ENCODE data around the gene CAVIN3. TPM values are rescaled to one million over a fixed set of nuclear protein-coding genes. Genes with fewer than 3 reads are reported as not detected.

Gene CAVIN3
- polyA plus RNA-seq, 3 donors from 2014 or later: not detected

DNA sequence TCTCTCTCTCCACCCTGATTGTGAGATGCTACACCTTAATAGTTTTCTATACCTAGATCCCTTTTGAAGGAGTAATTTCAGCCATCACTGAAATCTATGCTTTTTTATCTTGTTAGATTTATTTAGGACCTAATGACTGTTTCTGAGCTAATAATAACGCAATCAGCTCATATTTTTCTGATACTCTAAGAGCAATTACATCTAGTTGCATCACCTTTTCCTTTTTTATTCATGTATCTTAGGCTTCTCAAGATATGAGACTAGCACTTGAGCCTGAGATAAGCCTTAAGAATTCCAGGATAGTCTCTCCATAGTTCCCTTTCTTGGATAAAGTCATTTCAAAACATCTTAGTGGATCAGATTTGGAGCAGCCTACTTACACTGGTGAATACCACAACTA lies 25.1 kb upstream of the CAVIN3 start:
- DNase-seq: no peak
- Mint-ChIP-seq H3K9me3 (no peaks in the 10 kb centered on the region), H3K4me1 (no peaks in the 10 kb centered on the region), H3K36me3 (no peaks in the 10 kb centered on the region), H3K27me3 (ENCODE audit: low read depth in 3 of 3) (no peaks in the 10 kb centered on the region), H3K4me3 (no peak overlapping the region), H3K27ac (no peak overlapping the region)

DNA sequence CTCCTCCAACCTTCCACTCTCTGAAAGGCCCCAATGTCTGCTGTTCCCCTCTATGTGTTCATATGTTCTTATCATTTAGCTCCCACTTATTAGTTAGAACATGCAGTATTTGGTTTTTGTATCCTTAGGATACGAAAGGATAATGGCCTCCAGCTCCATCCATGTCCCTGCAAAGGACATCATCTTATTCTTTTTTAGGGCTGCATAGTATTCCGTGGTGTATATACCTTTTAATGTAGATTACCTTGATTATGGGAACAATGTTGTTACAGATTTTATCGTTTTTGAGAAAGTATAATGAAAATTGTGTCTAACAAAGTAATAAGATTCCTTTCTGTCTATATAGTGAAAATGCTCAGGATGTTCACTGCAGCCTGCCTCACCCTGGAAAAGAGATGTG lies 16.0 kb upstream of the CAVIN3 start:
- Mint-ChIP-seq H3K36me3 (no peaks in the 10 kb centered on the region), H3K4me3 (no peak overlapping the region), H3K27me3 (ENCODE audit: low read depth in 3 of 3) (peaks cover 0 to 17% (median 0%) of the 10 kb centered on the region in 3 donors), H3K27ac (no peak overlapping the region), H3K9me3 (no peaks in the 10 kb centered on the region), H3K4me1 (no peaks in the 10 kb centered on the region)
- no peak for DNase-seq

DNA sequence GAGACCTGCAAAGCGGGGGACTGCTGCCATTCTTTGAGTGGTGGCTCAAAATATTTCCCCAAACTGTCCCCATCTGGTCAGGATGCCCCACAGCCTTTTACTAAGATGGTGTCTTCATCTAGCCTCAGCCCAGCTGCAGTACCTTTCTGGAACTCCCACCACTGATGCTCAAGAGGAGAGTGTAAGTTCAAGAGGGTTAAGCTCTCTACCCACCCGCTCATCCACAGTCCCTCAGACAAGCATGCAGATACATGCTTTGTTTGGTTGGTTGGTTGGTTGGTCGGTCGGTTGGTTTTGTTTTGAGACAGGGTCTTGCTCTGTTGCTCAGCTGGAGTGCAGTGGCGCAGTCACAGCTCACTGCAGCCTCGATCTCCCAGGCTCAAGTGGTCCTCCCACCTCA lies 14.5 kb upstream of the CAVIN3 start:
- Mint-ChIP-seq H3K4me3 (no peak overlapping the region), H3K27me3 (ENCODE audit: low read depth in 3 of 3) (peaks cover 0 to 17% (median 0%) of the 10 kb centered on the region in 3 donors), H3K36me3 (peaks cover 0 to under 1% (median 0%) of the 10 kb centered on the region in 3 donors)

GRCh38 chr11:6333095-6333494 lies 12.8 kb upstream of the CAVIN3 start:
- peaks cover 0 to 3% (median 0%) of the 10 kb centered on the region in 3 donors for H3K36me3 Mint-ChIP-seq
- no peak overlapping the region for H3K4me3 Mint-ChIP-seq
- peaks cover 0 to 17% (median 4%) of the 10 kb centered on the region in 3 donors for H3K27me3 Mint-ChIP-seq (ENCODE audit: low read depth in 3 of 3)
- no peaks in the 10 kb centered on the region for H3K4me1 Mint-ChIP-seq
- H3K27ac Mint-ChIP-seq: no peak overlapping the region
- no peaks in the 10 kb centered on the region for H3K9me3 Mint-ChIP-seq
- DNase-seq: no peak

More for the DNA sequence above, 14.5 kb upstream of the CAVIN3 start:
- Mint-ChIP-seq H3K27ac (no peak overlapping the region), H3K4me1 (no peaks in the 10 kb centered on the region), H3K9me3 (no peaks in the 10 kb centered on the region)
- no peak for DNase-seq

- Mint-ChIP-seq H3K4me1 (no peaks in the 10 kb centered on the region), H3K36me3 (peaks cover 0 to 3% (median 0%) of the 10 kb centered on the region in 3 donors), H3K9me3 (no peaks in the 10 kb centered on the region), H3K27me3 (ENCODE audit: low read depth in 3 of 3) (peaks cover 0 to 18% (median 5%) of the 10 kb centered on the region in 3 donors), H3K27ac (no peak overlapping the region), H3K4me3 (no peak overlapping the region)
- no peak for DNase-seq
Measured at GRCh38 chr11:6332066-6332465, 11.8 kb upstream of the CAVIN3 start.

DNA sequence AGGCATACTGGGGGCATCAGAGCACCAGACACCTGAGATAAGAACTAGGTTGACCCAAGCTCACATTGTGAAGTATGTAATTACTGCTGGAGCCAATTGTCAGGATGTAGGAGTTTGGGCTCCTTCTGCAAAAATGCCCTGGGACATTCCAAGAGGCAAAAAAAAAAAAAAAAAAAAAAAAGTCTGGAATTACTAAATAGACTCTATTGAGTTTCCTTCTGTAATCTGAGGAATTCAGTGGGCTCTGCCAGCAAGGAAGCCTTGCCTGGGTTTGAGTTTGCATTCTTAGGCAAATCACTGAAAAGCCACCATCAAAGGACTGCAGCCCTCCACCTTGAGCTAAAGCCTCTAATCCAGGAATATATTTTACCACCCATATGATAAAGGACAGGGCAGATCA lies 8.0 kb upstream of the CAVIN3 start:
- H3K36me3 Mint-ChIP-seq: peaks cover 0 to 3% (median 0%) of the 10 kb centered on the region in 3 donors
- H3K27ac Mint-ChIP-seq: no peak overlapping the region
- DNase-seq: no peak
- peaks cover 0 to 7% (median 6%) of the 10 kb centered on the region in 3 donors for H3K27me3 Mint-ChIP-seq (ENCODE audit: low read depth in 3 of 3)
- no peaks in the 10 kb centered on the region for H3K9me3 Mint-ChIP-seq
- H3K4me3 Mint-ChIP-seq: no peak overlapping the region
- no peaks in the 10 kb centered on the region for H3K4me1 Mint-ChIP-seq

DNA sequence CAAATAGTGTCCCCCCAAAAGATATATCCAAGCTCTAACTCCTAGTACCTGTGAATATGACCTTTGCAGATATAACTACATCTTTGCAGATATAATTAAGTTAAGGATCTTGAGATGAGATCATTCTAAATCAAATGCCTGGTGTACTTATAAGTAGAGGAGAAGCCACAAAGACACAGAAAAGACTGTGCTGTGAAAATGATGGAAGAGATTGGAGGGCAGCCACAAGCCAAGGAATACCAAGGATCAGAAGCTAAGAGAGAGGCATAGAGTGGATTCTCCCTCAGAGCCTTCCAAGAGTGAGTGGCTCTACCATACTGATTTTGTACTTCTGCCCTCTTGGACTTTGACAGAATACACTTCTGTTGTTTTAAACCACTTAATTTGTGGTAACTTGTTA lies 7.5 kb upstream of the CAVIN3 start:
- no peak for DNase-seq
- H3K4me3 Mint-ChIP-seq: no peak overlapping the region
- H3K27ac Mint-ChIP-seq: no peak overlapping the region
- peaks cover 0 to 3% (median 0%) of the 10 kb centered on the region in 3 donors for H3K36me3 Mint-ChIP-seq
- no peaks in the 10 kb centered on the region for H3K9me3 Mint-ChIP-seq
- no peaks in the 10 kb centered on the region for H3K4me1 Mint-ChIP-seq
- peaks cover 0 to 9% (median 6%) of the 10 kb centered on the region in 3 donors for H3K27me3 Mint-ChIP-seq (ENCODE audit: low read depth in 3 of 3)

DNA sequence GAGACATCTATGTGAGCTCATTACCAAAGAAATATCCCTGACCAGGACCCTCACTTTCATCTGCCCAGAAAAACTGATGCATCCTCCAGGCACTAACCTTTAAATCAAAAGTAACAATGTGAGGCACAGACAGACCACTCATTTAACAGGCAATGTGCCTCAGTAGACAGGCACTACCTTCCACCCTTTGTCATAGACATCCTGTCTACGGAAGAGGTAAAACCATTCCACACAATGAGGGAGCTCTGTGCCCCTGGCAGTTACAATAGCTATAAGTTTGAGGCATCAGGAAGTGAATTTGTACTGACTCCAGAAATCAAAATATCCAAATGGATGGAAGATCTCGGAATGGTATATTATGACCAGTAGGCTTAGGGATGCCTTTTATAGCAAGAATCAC lies 6.7 kb upstream of the CAVIN3 start:
- no peaks in the 10 kb centered on the region for H3K9me3 Mint-ChIP-seq
- no peak overlapping the region for H3K4me3 Mint-ChIP-seq
- peaks cover 0 to 3% (median 0%) of the 10 kb centered on the region in 3 donors for H3K36me3 Mint-ChIP-seq
- peaks cover 0 to 12% (median 11%) of the 10 kb centered on the region in 3 donors for H3K27me3 Mint-ChIP-seq (ENCODE audit: low read depth in 3 of 3)
- H3K27ac Mint-ChIP-seq: no peak overlapping the region
- H3K4me1 Mint-ChIP-seq: no peaks in the 10 kb centered on the region
- DNase-seq: no peak

DNA sequence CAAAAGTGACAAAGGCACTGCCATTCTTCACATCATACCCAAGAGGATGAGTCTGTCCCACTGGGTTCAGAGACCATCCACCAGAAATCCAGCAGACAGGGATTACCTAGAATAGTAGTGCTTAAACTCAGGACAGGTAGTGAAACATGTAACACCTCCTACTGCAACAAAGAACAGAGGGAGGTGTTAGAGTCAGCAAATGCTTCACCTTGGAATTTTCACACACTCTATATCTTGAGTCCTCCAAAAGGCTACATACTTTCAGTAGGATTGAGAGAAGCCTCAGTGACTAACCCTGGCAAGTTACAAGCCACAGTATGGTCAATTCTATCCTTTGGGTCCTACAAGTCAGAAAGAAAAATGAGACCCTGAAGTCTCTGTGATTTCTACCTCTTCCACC lies 6.0 kb upstream of the CAVIN3 start:
- no peak overlapping the region for H3K4me3 Mint-ChIP-seq
- H3K27me3 Mint-ChIP-seq (ENCODE audit: low read depth in 3 of 3): peaks cover 0 to 13% (median 11%) of the 10 kb centered on the region in 3 donors
- H3K36me3 Mint-ChIP-seq: peaks cover 0 to 3% (median 0%) of the 10 kb centered on the region in 3 donors
- DNase-seq: no peak
- no peaks in the 10 kb centered on the region for H3K9me3 Mint-ChIP-seq
- no peak overlapping the region for H3K27ac Mint-ChIP-seq
- H3K4me1 Mint-ChIP-seq: no peaks in the 10 kb centered on the region

DNA sequence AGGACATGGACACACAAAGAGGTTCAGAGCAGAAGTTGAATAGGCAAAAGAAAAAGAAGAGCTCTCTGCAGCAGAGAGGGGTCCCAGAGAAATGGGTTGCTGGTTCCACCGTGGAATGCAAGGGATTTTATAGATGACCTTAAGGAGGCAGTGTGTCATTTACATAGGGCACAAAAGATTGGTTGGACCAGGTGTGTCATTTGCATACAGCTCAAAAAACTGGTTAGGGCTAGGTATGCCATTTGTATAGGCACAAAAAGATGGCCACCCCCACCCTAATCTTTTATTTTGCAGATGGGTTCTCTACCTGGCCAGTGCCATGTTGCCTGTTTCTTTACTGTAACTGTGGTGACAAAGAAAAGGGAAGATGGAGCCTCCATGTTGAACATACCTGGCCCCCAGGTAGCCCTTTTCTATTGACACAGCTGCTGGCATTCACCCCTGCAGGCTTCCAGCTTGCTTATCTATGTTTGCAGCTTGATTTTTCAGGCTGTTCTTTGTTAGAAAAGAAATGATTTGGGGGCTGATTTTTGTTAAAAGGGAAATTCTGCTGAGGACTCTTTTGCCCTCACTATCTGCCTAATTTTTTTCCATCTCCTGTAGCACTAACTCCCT lies 3.1 kb upstream of the CAVIN3 start:
- H3K36me3 Mint-ChIP-seq: no peaks in the 10 kb centered on the region
- H3K9me3 Mint-ChIP-seq: no peaks in the 10 kb centered on the region
- H3K27ac Mint-ChIP-seq: no peak overlapping the region
- peaks cover 5 to 16% (median 14%) of the 10 kb centered on the region in 3 donors for H3K27me3 Mint-ChIP-seq (ENCODE audit: low read depth in 3 of 3)
- H3K4me3 Mint-ChIP-seq: no peak overlapping the region
- DNase-seq: no peak
- no peaks in the 10 kb centered on the region for H3K4me1 Mint-ChIP-seq

DNA sequence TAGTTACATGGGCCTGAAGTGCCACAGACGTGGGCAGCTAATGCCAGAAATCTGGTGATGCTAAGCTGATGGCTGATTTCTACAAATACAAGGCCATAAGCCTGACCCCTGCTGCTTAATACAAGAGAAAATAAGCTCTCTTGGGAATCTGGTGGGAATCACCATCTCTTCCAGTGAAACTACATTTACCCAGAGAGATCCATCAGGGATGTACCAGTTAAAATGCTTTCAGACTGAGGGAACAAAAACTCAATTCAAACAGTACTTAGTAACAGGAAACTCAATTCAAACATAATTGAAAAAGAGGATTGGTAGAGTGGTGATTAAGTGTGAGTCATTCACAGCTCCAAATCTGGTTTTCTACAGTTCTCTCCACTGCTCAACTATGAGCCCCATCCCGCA lies 1.7 kb upstream of the CAVIN3 start:
- Mint-ChIP-seq H3K9me3 (no peaks in the 10 kb centered on the region), H3K27me3 (ENCODE audit: low read depth in 3 of 3) (peaks cover 5 to 20% (median 15%) of the 10 kb centered on the region in 3 donors), H3K27ac (peak overlapping the region in 1 of 6 donors; percentile 46), H3K4me3 (no peak overlapping the region), H3K4me1 (no peaks in the 10 kb centered on the region), H3K36me3 (no peaks in the 10 kb centered on the region)
- no peak for DNase-seq

DNA sequence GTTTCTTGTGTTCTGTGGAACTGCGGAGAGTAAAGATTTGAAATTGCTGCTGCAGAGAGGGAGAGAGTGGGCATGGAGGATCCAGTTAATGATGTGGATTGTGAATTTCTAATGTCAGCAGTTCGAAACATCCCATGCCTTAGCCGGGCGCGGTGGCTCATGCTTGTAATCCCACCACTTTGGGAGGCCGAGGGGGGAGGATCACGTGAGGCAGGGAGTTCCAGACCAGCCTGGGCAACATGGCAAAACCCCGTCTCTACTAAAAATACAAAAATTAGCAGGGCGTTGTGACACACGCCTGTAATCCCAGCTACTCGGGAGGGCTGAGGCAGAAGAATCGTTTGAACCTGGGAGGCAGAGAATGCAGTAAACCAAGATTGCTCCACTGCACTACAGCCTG lies 1.1 kb upstream of the CAVIN3 start:
- DNase-seq: no peak
- H3K27ac Mint-ChIP-seq: no peak overlapping the region
- H3K4me3 Mint-ChIP-seq: no peak overlapping the region
- peaks cover 5 to 21% (median 17%) of the 10 kb centered on the region in 3 donors for H3K27me3 Mint-ChIP-seq (ENCODE audit: low read depth in 3 of 3)
- H3K36me3 Mint-ChIP-seq: no peaks in the 10 kb centered on the region
- H3K9me3 Mint-ChIP-seq: no peaks in the 10 kb centered on the region
- no peaks in the 10 kb centered on the region for H3K4me1 Mint-ChIP-seq

- Mint-ChIP-seq H3K4me3 (no peak overlapping the region), H3K27ac (no peak overlapping the region), H3K4me1 (no peaks in the 10 kb centered on the region), H3K27me3 (ENCODE audit: low read depth in 3 of 3) (peaks cover 5 to 30% (median 18%) of the 10 kb centered on the region in 3 donors), H3K9me3 (no peaks in the 10 kb centered on the region), H3K36me3 (no peaks in the 10 kb centered on the region)
- no peak for DNase-seq
Measured at GRCh38 chr11:6319704-6320410, 444 bp downstream of the CAVIN3 start.

GRCh38 chr11:6319001-6319703 lies 1.1 kb downstream of the CAVIN3 start:
- Mint-ChIP-seq H3K27ac (no peak overlapping the region), H3K36me3 (no peaks in the 10 kb centered on the region), H3K4me1 (no peaks in the 10 kb centered on the region), H3K27me3 (ENCODE audit: low read depth in 3 of 3) (peaks cover 5 to 30% (median 18%) of the 10 kb centered on the region in 3 donors), H3K4me3 (no peak overlapping the region), H3K9me3 (no peaks in the 10 kb centered on the region)
- DNase-seq: no peak

All from immature natural killer cell (primary cell).